Mononuclear cell (primary cell): ENCODE measurements around the gene GPR153. TPM values are rescaled to one million over a fixed set of nuclear protein-coding genes. Genes with fewer than 3 reads are reported as not detected.

Experiments used
- H3K27me3 ChIP-seq: 2 replicates; pipeline ENCODE4 v1.6.0; 2011; ENCODE audit warnings: low read length, control low read depth; ENCODE audit not compliant: insufficient read depth
- H3K4me1 ChIP-seq: 2 replicates; pipeline ENCODE4 v1.5.1; 2011; ENCODE audit warnings: mild to moderate bottlenecking, low read length, control low read depth; ENCODE audit not compliant: insufficient read depth
- H3K4me3 ChIP-seq: 2 replicates; pipeline ENCODE4 v1.5.1; 2011; ENCODE audit warnings: mild to moderate bottlenecking, low read length, moderate library complexity
- H3K9me3 ChIP-seq: 2 replicates; pipeline ENCODE4 v1.5.1; 2011; ENCODE audit warnings: low read depth, mild to moderate bottlenecking, control low read depth, low read length
- total RNA-seq: library from RNA; depleted of rRNA; stranded (reverse); fragments of >200 nt; gene quantifications from one replicate; pipeline ENCODE4 v1.2.3, GENCODE V29; 2012

The GPR153 gene
- total RNA-seq, 1 donor = 0.84 TPM

GRCh38 chr1:6279066-6279465, 18.2 kb upstream of the GPR153 start:
- Histone ChIP-seq H3K4me1 (no peaks in the 10 kb centered on the region), H3K27me3 (no peaks in the 10 kb centered on the region), H3K4me3 (no peak overlapping the region), H3K9me3 (no peaks in the 10 kb centered on the region)

DNA sequence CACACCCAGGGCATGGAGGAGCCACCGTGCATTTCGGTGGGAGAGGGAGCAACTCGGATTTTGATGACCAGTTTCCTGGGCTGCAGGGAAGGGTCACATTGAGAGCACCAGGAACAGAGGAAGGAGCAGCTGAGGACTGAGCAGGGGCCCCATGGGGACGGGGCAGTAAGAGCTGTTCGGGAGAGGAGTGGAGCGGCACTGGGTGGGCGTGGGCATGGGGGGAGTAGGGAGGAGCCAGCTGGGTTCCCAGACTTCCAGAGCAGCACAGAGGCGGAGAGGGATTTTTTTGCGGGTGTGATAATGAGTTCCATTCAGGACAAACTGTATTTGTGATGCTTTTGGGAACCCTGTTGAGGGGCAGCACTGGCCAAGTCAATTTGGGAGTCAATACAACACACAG, 17.4 kb upstream of the GPR153 start:
- Histone ChIP-seq H3K4me3 (no peak overlapping the region), H3K9me3 (no peaks in the 10 kb centered on the region), H3K4me1 (no peaks in the 10 kb centered on the region), H3K27me3 (no peaks in the 10 kb centered on the region)

DNA sequence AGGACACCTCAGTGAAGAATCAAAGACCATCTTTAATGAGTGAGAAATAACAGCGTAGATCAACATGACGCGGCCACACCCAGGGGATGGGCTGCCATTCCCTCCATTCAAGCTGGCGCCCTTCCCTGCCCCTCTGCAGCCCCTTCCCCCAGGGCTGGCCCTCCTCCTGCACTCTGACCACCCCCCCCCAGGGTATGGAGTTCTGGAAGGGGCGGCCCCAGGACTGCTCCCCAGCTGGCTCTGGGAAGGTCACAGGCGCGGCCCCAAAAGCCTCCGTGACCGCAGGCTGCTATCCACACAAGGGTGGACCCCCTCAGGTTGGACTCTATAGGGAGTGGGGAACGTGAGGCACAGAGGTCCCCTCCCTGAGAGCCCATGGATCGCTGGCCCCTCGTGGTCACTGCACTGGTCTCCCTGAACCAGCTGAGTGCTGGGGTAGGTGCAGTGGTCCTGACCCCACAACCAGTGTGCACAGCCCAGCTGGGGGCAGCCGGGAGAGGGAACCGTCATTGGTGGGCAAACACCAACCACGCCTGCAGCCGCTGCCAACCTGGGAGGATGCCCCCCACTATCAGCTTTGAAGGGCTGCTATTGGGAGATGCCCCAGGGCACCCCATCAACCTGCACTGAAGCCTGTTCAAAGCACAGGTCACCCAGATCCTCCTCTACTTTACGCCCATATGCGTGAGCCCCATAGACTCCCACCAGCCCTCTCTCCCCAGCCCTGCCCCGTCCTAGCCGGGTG, 16.1 kb upstream of the GPR153 start:
- Histone ChIP-seq H3K4me1 (no peaks in the 10 kb centered on the region), H3K4me3 (no peak overlapping the region), H3K9me3 (no peaks in the 10 kb centered on the region), H3K27me3 (no peaks in the 10 kb centered on the region)

- Histone ChIP-seq H3K4me1 (no peaks in the 10 kb centered on the region), H3K9me3 (no peaks in the 10 kb centered on the region), H3K4me3 (no peak overlapping the region), H3K27me3 (no peaks in the 10 kb centered on the region)
Measured at GRCh38 chr1:6275826-6276782, 15.2 kb upstream of the GPR153 start.

DNA sequence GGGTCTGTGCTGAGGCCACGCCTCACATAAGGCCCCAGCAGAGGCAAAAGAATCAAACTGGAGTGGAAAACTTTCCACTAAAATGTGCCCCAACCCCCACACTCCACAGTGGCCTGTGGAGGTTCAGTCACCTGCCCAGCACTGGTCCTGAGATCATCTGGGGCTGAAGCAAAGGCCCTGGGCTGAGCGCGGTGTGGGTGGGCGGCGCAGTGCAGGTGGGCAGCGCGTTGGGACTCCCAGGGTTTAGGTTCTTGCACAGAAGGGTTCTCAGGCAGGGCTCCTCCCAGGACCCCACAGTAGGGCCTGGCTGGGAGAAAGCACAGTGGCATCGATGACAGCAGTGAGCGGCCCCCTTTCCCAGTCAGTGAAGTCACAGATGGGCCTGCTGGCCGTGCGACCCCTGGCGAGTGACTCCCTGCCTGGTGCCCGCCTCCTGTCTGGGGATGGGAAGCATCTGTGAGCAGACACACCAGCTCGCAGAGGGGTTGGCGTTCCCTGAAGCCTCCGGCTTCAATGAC, 13.8 kb upstream of the GPR153 start:
- Histone ChIP-seq H3K9me3 (no peaks in the 10 kb centered on the region), H3K4me1 (no peaks in the 10 kb centered on the region), H3K4me3 (no peak overlapping the region), H3K27me3 (no peaks in the 10 kb centered on the region)

GRCh38 chr1:6274102-6274501, 13.2 kb upstream of the GPR153 start:
- Histone ChIP-seq H3K27me3 (no peaks in the 10 kb centered on the region), H3K9me3 (no peaks in the 10 kb centered on the region), H3K4me3 (no peak overlapping the region), H3K4me1 (no peaks in the 10 kb centered on the region)

DNA sequence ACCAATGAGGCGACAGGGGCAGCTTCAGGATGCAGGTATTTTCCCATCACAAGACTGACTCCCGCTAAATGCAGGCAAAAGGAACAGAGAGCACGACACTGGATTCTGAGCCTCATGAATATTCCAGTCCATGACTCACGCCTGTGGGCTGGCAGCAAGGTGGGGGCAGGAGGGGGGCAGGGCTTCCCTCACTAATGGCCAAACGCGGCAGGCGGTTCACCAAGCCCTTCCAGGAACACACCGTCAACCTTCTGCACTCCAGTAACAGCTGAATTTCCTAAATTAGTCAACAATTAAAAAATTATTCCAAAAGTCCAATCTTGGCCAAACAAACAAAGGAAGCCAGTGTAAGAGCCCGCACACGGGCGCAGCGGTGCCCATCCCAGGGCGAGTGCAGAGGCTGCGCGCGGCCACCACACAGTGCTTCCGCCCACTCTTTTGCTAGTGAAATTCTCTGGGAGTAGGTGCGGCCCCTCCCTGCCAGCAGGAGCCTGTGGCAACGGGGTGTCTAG, 12.5 kb upstream of the GPR153 start:
- no peaks in the 10 kb centered on the region for H3K4me1 ChIP-seq
- no peaks in the 10 kb centered on the region for H3K9me3 ChIP-seq
- H3K4me3 ChIP-seq = no peak overlapping the region
- no peaks in the 10 kb centered on the region for H3K27me3 ChIP-seq

- Histone ChIP-seq H3K9me3 (no peaks in the 10 kb centered on the region), H3K4me3 (no peak overlapping the region), H3K4me1 (no peaks in the 10 kb centered on the region), H3K27me3 (no peaks in the 10 kb centered on the region)
Measured at GRCh38 chr1:6272868-6273267, 12.0 kb upstream of the GPR153 start.

GRCh38 chr1:6272452-6272851, 11.6 kb upstream of the GPR153 start:
- Histone ChIP-seq H3K27me3 (no peaks in the 10 kb centered on the region), H3K4me3 (no peak overlapping the region), H3K9me3 (no peaks in the 10 kb centered on the region), H3K4me1 (no peaks in the 10 kb centered on the region)

DNA sequence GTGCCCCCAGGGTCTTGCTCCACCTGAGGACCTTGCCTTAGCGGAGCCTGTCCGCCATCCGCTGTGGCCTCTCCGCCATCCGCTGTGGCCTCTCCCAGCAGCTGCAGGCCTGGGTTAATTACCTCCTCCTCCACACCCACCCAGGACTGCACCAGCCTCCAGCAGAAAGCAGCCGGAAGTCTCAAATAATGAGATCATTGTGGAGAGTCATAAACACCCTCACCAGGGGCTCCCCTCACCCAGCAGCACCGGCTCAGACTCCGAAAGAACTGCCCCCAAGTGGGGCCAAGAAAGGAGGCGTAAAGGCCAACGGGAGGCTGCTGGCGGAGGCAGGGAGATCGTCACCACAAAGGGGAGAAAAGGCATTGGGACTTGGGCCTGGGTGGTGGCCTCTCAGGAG, 10.7 kb upstream of the GPR153 start:
- no peaks in the 10 kb centered on the region for H3K27me3 ChIP-seq
- no peak overlapping the region for H3K4me3 ChIP-seq
- H3K9me3 ChIP-seq = no peaks in the 10 kb centered on the region
- no peaks in the 10 kb centered on the region for H3K4me1 ChIP-seq

- Histone ChIP-seq H3K9me3 (no peaks in the 10 kb centered on the region), H3K27me3 (no peaks in the 10 kb centered on the region), H3K4me3 (no peak overlapping the region), H3K4me1 (no peaks in the 10 kb centered on the region)
Measured at GRCh38 chr1:6271006-6271405, 10.1 kb upstream of the GPR153 start.

GRCh38 chr1:6270401-6270800, 9.5 kb upstream of the GPR153 start:
- Histone ChIP-seq H3K4me3 (no peak overlapping the region), H3K4me1 (no peaks in the 10 kb centered on the region), H3K9me3 (no peaks in the 10 kb centered on the region), H3K27me3 (no peaks in the 10 kb centered on the region)

- H3K4me1 ChIP-seq = no peaks in the 10 kb centered on the region
- no peak overlapping the region for H3K4me3 ChIP-seq
- no peaks in the 10 kb centered on the region for H3K27me3 ChIP-seq
- H3K9me3 ChIP-seq = no peaks in the 10 kb centered on the region
Measured at GRCh38 chr1:6269720-6270400, 9.0 kb upstream of the GPR153 start.

DNA sequence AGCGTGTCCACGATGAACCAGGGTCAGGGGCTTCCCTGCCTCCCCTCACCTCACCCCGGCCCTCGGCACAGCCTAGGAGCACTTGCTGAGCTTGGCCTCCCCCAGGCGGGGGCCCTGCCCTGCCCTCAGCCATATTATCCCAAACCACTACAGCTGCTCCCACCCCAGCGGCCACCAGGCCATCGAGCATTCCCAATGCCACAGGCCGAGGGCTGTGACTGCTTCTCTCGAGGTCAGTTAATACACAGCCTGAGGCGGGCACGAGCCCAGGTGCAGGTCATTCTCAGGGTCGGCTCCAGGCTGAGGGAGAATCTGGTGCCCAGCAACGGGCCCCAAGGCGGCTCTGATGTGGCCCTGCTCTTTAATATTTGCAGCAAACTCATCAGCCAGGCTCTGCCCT, 8.4 kb upstream of the GPR153 start:
- Histone ChIP-seq H3K27me3 (no peaks in the 10 kb centered on the region), H3K9me3 (no peaks in the 10 kb centered on the region), H3K4me3 (no peak overlapping the region), H3K4me1 (no peaks in the 10 kb centered on the region)

- no peaks in the 10 kb centered on the region for H3K27me3 ChIP-seq
- no peaks in the 10 kb centered on the region for H3K4me1 ChIP-seq
- no peaks in the 10 kb centered on the region for H3K9me3 ChIP-seq
- H3K4me3 ChIP-seq = no peak overlapping the region
Measured at GRCh38 chr1:6268415-6268814, 7.5 kb upstream of the GPR153 start.
